ENCODE results near the gene PTPRF. TPM values are rescaled to one million over a fixed set of nuclear protein-coding genes. Genes with fewer than 3 reads are reported as not detected.
"Not testable (repeated sequence)": the region's sequence is repeated elsewhere in the genome, so short reads cannot be mapped to it uniquely, and the experiment has no call there.

Gene PTPRF
- total RNA-seq, 3 donors from 2014 or later (not counting 1 experiment from before 2014, with no cell fraction given) = 0.12 to 1.9 TPM; not detected in 1

- Histone ChIP-seq H3K27me3 (ENCODE audit: control insufficient read depth, insufficient read depth, low read length) (no peaks in the 10 kb centered on the region), H3K4me1 (ENCODE audit: control insufficient read depth, insufficient read depth, low read length) (no peaks in the 10 kb centered on the region), H3K9me3 (ENCODE audit: control insufficient read depth, insufficient read depth, low read length) (no peaks in the 10 kb centered on the region), H3K36me3 (ENCODE audit: control insufficient read depth, insufficient read depth, low read length) (no peaks in the 10 kb centered on the region), H3K4me3 (ENCODE audit: low read length) (no peak overlapping the region), H3K27ac (ENCODE audit: low read length) (no peak overlapping the region)
- ATAC-seq = no peak
- Mint-ChIP-seq H3K27ac (no peak overlapping the region), H3K4me3 (no peak overlapping the region), H3K4me1 (no peaks in the 10 kb centered on the region), H3K27me3 (ENCODE audit: low read depth in 2 of 2) (peaks cover 13 to 14% of the 10 kb centered on the region in 2 donors), H3K36me3 (no peaks in the 10 kb centered on the region), H3K9me3 (no peaks in the 10 kb centered on the region)
- TF ChIP-seq CTCF (IDR thresholded peaks at IDR 0.05) = no peak
- intact Hi-C loops (cut with micrococcal nuclease) = no loop called here
- DNase-seq = no peak
- 89% methylated on average over 5 of the region's 5 CpGs for WGBS (ENCODE audit: insufficient coverage)
Observed at GRCh38 chr1:43639976-43640794, 109.5 kb downstream of the PTPRF start.

- Mint-ChIP-seq H3K27me3 (ENCODE audit: low read depth in 2 of 2) (peaks cover 16 to 18% of the 10 kb centered on the region in 2 donors), H3K4me1 (peaks cover 2 to 5% of the 10 kb centered on the region in 2 donors), H3K4me3 (no peak overlapping the region), H3K27ac (no peak overlapping the region), H3K9me3 (no peaks in the 10 kb centered on the region), H3K36me3 (no peaks in the 10 kb centered on the region)
- ATAC-seq (no peak), DNase-seq (no peak)
- no peaks in the 10 kb centered on the region for H3K27me3 ChIP-seq (ENCODE audit: control insufficient read depth, insufficient read depth, low read length)
- no peak for TF ChIP-seq CTCF (IDR thresholded peaks at IDR 0.05)
- no peaks in the 10 kb centered on the region for H3K36me3 ChIP-seq (ENCODE audit: control insufficient read depth, insufficient read depth, low read length)
- intact Hi-C loops (cut with micrococcal nuclease) = no loop called here
- H3K4me3 ChIP-seq (ENCODE audit: low read length) = no peak overlapping the region
- no peaks in the 10 kb centered on the region for H3K9me3 ChIP-seq (ENCODE audit: control insufficient read depth, insufficient read depth, low read length)
- 69% methylated on average over 1 of the region's 1 CpG for WGBS (ENCODE audit: insufficient coverage)
- H3K27ac ChIP-seq (ENCODE audit: low read length) = no peak overlapping the region
- peaks cover 6% of the 10 kb centered on the region for H3K4me1 ChIP-seq (ENCODE audit: control insufficient read depth, insufficient read depth, low read length)
Observed at GRCh38 chr1:43644558-43644957, 113.9 kb downstream of the PTPRF start.

GRCh38 chr1:43645461-43645860 lies 114.8 kb downstream of the PTPRF start:
- Histone ChIP-seq H3K27ac (ENCODE audit: low read length) (no peak overlapping the region), H3K27me3 (ENCODE audit: control insufficient read depth, insufficient read depth, low read length) (no peaks in the 10 kb centered on the region), H3K4me1 (ENCODE audit: control insufficient read depth, insufficient read depth, low read length) (peaks cover 6% of the 10 kb centered on the region), H3K9me3 (ENCODE audit: control insufficient read depth, insufficient read depth, low read length) (no peaks in the 10 kb centered on the region), H3K36me3 (ENCODE audit: control insufficient read depth, insufficient read depth, low read length) (no peaks in the 10 kb centered on the region), H3K4me3 (ENCODE audit: low read length) (no peak overlapping the region)
- no peak overlapping the region for H3K27ac Mint-ChIP-seq
- H3K9me3 Mint-ChIP-seq = no peaks in the 10 kb centered on the region
- H3K36me3 Mint-ChIP-seq = no peaks in the 10 kb centered on the region
- 92% methylated on average over 1 of the region's 1 CpG for WGBS (ENCODE audit: insufficient coverage)
- intact Hi-C loops (cut with micrococcal nuclease) = no loop called here
- ATAC-seq = no peak
- no peak overlapping the region for H3K4me3 Mint-ChIP-seq
- H3K4me1 Mint-ChIP-seq = peaks cover 7 to 14% of the 10 kb centered on the region in 2 donors
- peaks cover 17 to 18% of the 10 kb centered on the region in 2 donors for H3K27me3 Mint-ChIP-seq (ENCODE audit: low read depth in 2 of 2)
- no peak for TF ChIP-seq CTCF (IDR thresholded peaks at IDR 0.05)
- DNase-seq = no peak

- H3K9me3 ChIP-seq (ENCODE audit: control insufficient read depth, insufficient read depth, low read length); ATAC-seq; H3K36me3 ChIP-seq (ENCODE audit: control insufficient read depth, insufficient read depth, low read length); H3K36me3 Mint-ChIP-seq; H3K27me3 ChIP-seq (ENCODE audit: control insufficient read depth, insufficient read depth, low read length); H3K4me3 Mint-ChIP-seq; intact Hi-C loops (cut with micrococcal nuclease); H3K27ac ChIP-seq (ENCODE audit: low read length); H3K9me3 Mint-ChIP-seq; H3K27ac Mint-ChIP-seq; DNase-seq; H3K4me3 ChIP-seq (ENCODE audit: low read length): not testable (repeated sequence)
- peaks cover 19% of the 10 kb centered on the region for H3K4me1 ChIP-seq (ENCODE audit: control insufficient read depth, insufficient read depth, low read length)
- peaks cover 22 to 30% of the 10 kb centered on the region in 2 donors for H3K4me1 Mint-ChIP-seq
- peaks cover 11 to 14% of the 10 kb centered on the region in 2 donors for H3K27me3 Mint-ChIP-seq (ENCODE audit: low read depth in 2 of 2)
- 89% methylated on average over 9 of the region's 9 CpGs for WGBS (ENCODE audit: insufficient coverage)
Observed at GRCh38 chr1:43647331-43647730, 116.6 kb downstream of the PTPRF start.
